ENCODE data around the gene ZNF787.

Gene ZNF787

GRCh38 chr19:56137405-56137804 lies 16.3 kb upstream of the ZNF787 start:
- Histone ChIP-seq H3F3A (ENCODE audit: low read depth) (no peaks in the 10 kb centered on the region), H3K4me3 (ENCODE audit: low read length, poor library complexity, severe bottlenecking) (no peak overlapping the region), H3K79me2 (ENCODE audit: insufficient read depth, low read length) (peaks cover 8% of the 10 kb centered on the region), H3K4me2 (ENCODE audit: low read depth, low read length, poor library complexity, severe bottlenecking) (no peak overlapping the region), H3K27me3 (ENCODE audit: insufficient read depth, low read length, poor library complexity, severe bottlenecking) (no peaks in the 10 kb centered on the region), H3K9me3 (ENCODE audit: insufficient read depth, low read depth, low read length) (no peaks in the 10 kb centered on the region), H3K9ac (ENCODE audit: low read depth, low read length, poor library complexity, severe bottlenecking) (no peak overlapping the region), H3K9me2 (replicated peaks; ENCODE audit: low read depth, low read length) (no peaks in the 10 kb centered on the region), H2AFZ (ENCODE audit: low read length) (no peak overlapping the region), H3K36me3 (ENCODE audit: insufficient read depth, low read length) (no peaks in the 10 kb centered on the region), H4K20me1 (ENCODE audit: insufficient read depth, low read length, poor library complexity, severe bottlenecking) (peaks cover 4% of the 10 kb centered on the region), H3K4me1 (ENCODE audit: insufficient read depth, low read length, poor library complexity, severe bottlenecking) (peaks cover 12% of the 10 kb centered on the region)
- no peak for TF ChIP-seq CTCF (conservative IDR thresholded peaks at IDR 0.05; ENCODE audit: low read length)
- TF ChIP-seq EZH2phosphoT487 (IDR thresholded peaks at IDR 0.05; ENCODE audit: borderline replicate concordance): no peak

GRCh38 chr19:56136362-56136761 lies 15.3 kb upstream of the ZNF787 start:
- Histone ChIP-seq H3K9ac (ENCODE audit: low read depth, low read length, poor library complexity, severe bottlenecking) (no peak overlapping the region), H3K4me3 (ENCODE audit: low read length, poor library complexity, severe bottlenecking) (no peak overlapping the region), H3K9me2 (replicated peaks; ENCODE audit: low read depth, low read length) (no peaks in the 10 kb centered on the region), H3K4me2 (ENCODE audit: low read depth, low read length, poor library complexity, severe bottlenecking) (no peak overlapping the region), H3K4me1 (ENCODE audit: insufficient read depth, low read length, poor library complexity, severe bottlenecking) (peaks cover 5% of the 10 kb centered on the region), H3K9me3 (ENCODE audit: insufficient read depth, low read depth, low read length) (no peaks in the 10 kb centered on the region), H4K20me1 (ENCODE audit: insufficient read depth, low read length, poor library complexity, severe bottlenecking) (no peaks in the 10 kb centered on the region), H3F3A (ENCODE audit: low read depth) (no peaks in the 10 kb centered on the region), H2AFZ (ENCODE audit: low read length) (no peak overlapping the region), H3K79me2 (ENCODE audit: insufficient read depth, low read length) (no peaks in the 10 kb centered on the region), H3K27me3 (ENCODE audit: insufficient read depth, low read length, poor library complexity, severe bottlenecking) (no peaks in the 10 kb centered on the region), H3K36me3 (ENCODE audit: insufficient read depth, low read length) (no peaks in the 10 kb centered on the region)
- TF ChIP-seq EZH2phosphoT487 (IDR thresholded peaks at IDR 0.05; ENCODE audit: borderline replicate concordance) (no peak), CTCF (conservative IDR thresholded peaks at IDR 0.05; ENCODE audit: low read length) (no peak)

DNA sequence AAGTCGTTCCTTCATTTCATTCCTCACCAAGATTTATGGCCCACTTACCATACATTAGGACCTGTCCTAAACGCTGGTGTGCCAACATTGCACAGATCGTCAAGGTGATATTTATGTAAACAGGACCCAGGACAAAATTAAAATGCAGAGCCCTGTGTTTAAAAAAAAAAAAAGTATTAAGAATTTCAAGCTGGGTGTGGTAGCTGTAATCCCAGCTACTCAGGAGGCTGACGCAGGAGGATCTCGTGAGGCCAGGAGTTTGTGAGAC lies 13.5 kb upstream of the ZNF787 start:
- no peak overlapping the region for H3K9ac ChIP-seq (ENCODE audit: low read depth, low read length, poor library complexity, severe bottlenecking)
- no peaks in the 10 kb centered on the region for H3K79me2 ChIP-seq (ENCODE audit: insufficient read depth, low read length)
- H3K9me2 ChIP-seq (replicated peaks; ENCODE audit: low read depth, low read length): no peaks in the 10 kb centered on the region
- no peaks in the 10 kb centered on the region for H3K4me1 ChIP-seq (ENCODE audit: insufficient read depth, low read length, poor library complexity, severe bottlenecking)
- H4K20me1 ChIP-seq (ENCODE audit: insufficient read depth, low read length, poor library complexity, severe bottlenecking): no peaks in the 10 kb centered on the region
- no peak overlapping the region for H3K4me2 ChIP-seq (ENCODE audit: low read depth, low read length, poor library complexity, severe bottlenecking)
- no peak overlapping the region for H2AFZ ChIP-seq (ENCODE audit: low read length)
- no peaks in the 10 kb centered on the region for H3F3A ChIP-seq (ENCODE audit: low read depth)
- TF ChIP-seq EZH2phosphoT487 (IDR thresholded peaks at IDR 0.05; ENCODE audit: borderline replicate concordance): no peak
- no peak for TF ChIP-seq CTCF (conservative IDR thresholded peaks at IDR 0.05; ENCODE audit: low read length)
- no peaks in the 10 kb centered on the region for H3K36me3 ChIP-seq (ENCODE audit: insufficient read depth, low read length)
- no peaks in the 10 kb centered on the region for H3K27me3 ChIP-seq (ENCODE audit: insufficient read depth, low read length, poor library complexity, severe bottlenecking)
- no peaks in the 10 kb centered on the region for H3K9me3 ChIP-seq (ENCODE audit: insufficient read depth, low read depth, low read length)
- H3K4me3 ChIP-seq (ENCODE audit: low read length, poor library complexity, severe bottlenecking): no peak overlapping the region

All from Loucy (cell line).